ENCODE measurements around the gene CX3CL1. TPM values are rescaled to one million over a fixed set of nuclear protein-coding genes. Genes with fewer than 3 reads are reported as not detected.

CX3CL1 gene
- total and polyA plus RNA-seq, 2 of the 4 experiments (the other 2 are of a cell fraction) = 0.18 to 0.77 TPM

- no peak overlapping the region for H4K8ac ChIP-seq (ENCODE audit: low read depth in 2 of 2, low read length in 2 of 2)
- H3K4ac ChIP-seq (ENCODE audit: low read depth, low read length) = no peak overlapping the region
- no peaks in the 10 kb centered on the region for H3K9me1 ChIP-seq (ENCODE audit: insufficient read depth, low read length)
- in situ Hi-C loops (cut with MboI; ENCODE audit: low sequenced_read_pairs) (no loop called here), dilution Hi-C loops (cut with HindIII; ENCODE audit: low sequenced_read_pairs, unreplicated experiment) (no loop called here), intact Hi-C loops (cut with micrococcal nuclease) (no loop called here)
- POLR2A ChIA-PET (ENCODE audit: unreplicated experiment) = no interaction called here
- no peak for ATAC-seq (ENCODE audit: low read depth)
- H3K9me3 ChIP-seq (ENCODE audit: control insufficient read depth, insufficient read depth, low read length) = no peaks in the 10 kb centered on the region
- 20% methylated on average over 1 of the region's 6 CpGs; no CpG with 5 or more reads in 1 of the 2 experiments for WGBS, 2 experiments (ENCODE audit: extremely low coverage in 2 of 2, insufficient read length in 1 of 2)
- peaks cover 62% of the 10 kb centered on the region for H3K27me3 ChIP-seq (ENCODE audit: control insufficient read depth, insufficient read depth, low read length)
- no TSS peak for BruUV-seq (replicated peaks)
- H3K4me2 ChIP-seq (ENCODE audit: low read depth, low read length) = no peak overlapping the region
- no peak overlapping the region for H2AK5ac ChIP-seq (ENCODE audit: low read depth, low read length)
- H2BK5ac ChIP-seq (ENCODE audit: low read depth, low read length, poor library complexity, severe bottlenecking) = no peak overlapping the region
- H3K18ac ChIP-seq (ENCODE audit: low read depth, low read length) = no peak overlapping the region
- no peak overlapping the region for H3K23ac ChIP-seq (ENCODE audit: low read depth, low read length)
- no peaks in the 10 kb centered on the region for H3K4me1 ChIP-seq (ENCODE audit: control insufficient read depth, insufficient read depth, low read length)
- H2AFZ ChIP-seq (replicated peaks; ENCODE audit: low read length, poor library complexity) = no peak overlapping the region
- DNase-seq = no peak
- H3K56ac ChIP-seq (ENCODE audit: extremely low read depth, insufficient read depth, low read length) = no peak overlapping the region
- no peak overlapping the region for H3K14ac ChIP-seq (replicated peaks; ENCODE audit: low read depth, low read length)
- H3K4me3 ChIP-seq (ENCODE audit: insufficient read depth, low read depth, low read length) = no peak overlapping the region
- no peak overlapping the region for H4K91ac ChIP-seq (ENCODE audit: insufficient read depth, low read depth, low read length)
- no peak overlapping the region for H2BK15ac ChIP-seq (ENCODE audit: low read depth, low read length)
- CTCF ChIA-PET = no interaction called here
- H2AK9ac ChIP-seq (replicated peaks; ENCODE audit: low read depth, low read length, poor library complexity) = no peak overlapping the region
- H4K20me1 ChIP-seq (ENCODE audit: insufficient read depth, low read length) = no peaks in the 10 kb centered on the region
- no peak overlapping the region for H3K27ac ChIP-seq (ENCODE audit: insufficient read depth, low read length)
- no peak overlapping the region for H2BK120ac ChIP-seq (ENCODE audit: low read depth, low read length)
- no peak overlapping the region for H3K9ac ChIP-seq (ENCODE audit: low read depth, low read length)
- H3K79me1 ChIP-seq (ENCODE audit: low read depth in 1 of 2, low read length in 2 of 2) = no peaks in the 10 kb centered on the region
- H2BK20ac ChIP-seq (ENCODE audit: low read depth, low read length) = no peak overlapping the region
- TF ChIP-seq POLR2A (IDR thresholded peaks at IDR 0.05; ENCODE audit: low read depth, low read length) (no peak), CEBPB (IDR thresholded peaks at IDR 0.05; ENCODE audit: low read depth, low read length) (no peak), FOS (IDR thresholded peaks at IDR 0.05; ENCODE audit: low read depth, low read length) (no peak), RAD21 (IDR thresholded peaks at IDR 0.05; ENCODE audit: low read length) (no peak), BHLHE40 (IDR thresholded peaks at IDR 0.05; ENCODE audit: low read depth, low read length) (no peak)
- H3K36me3 ChIP-seq (ENCODE audit: control insufficient read depth, insufficient read depth, low read length) = no peaks in the 10 kb centered on the region
- H4K5ac ChIP-seq (ENCODE audit: low read depth, low read length) = no peak overlapping the region
Measured at GRCh38 chr16:57366544-57367040, 5.7 kb upstream of the CX3CL1 start.
